Tibial nerve (tissue), 4 donors: Measurements from ENCODE around the gene CASTOR1.

Experiments
- CTCF ChIP-seq, 5 experiments: fragments of 200-600 bp in 3 of 5; fragments of 450-650 bp in 2 of 5; sonication (generic) in 3 of 5; IDR thresholded peaks; one replicate each; pipeline ENCODE4 v1.5.1; 2016 to 2019; ENCODE audit warnings: antibody characterized with exemption in 5 of 5, mild to moderate bottlenecking in 3 of 5, moderate library complexity in 2 of 5
- EP300 ChIP-seq, 2 donors: sonication (generic); formaldehyde crosslinking; IDR thresholded peaks; one replicate each; pipeline ENCODE4 v1.6.1; 2017; ENCODE audit warnings: antibody characterized with exemption in 2 of 2, mild to moderate bottlenecking in 1 of 2
- POLR2A ChIP-seq, 2 donors: fragments of 450-650 bp; IDR thresholded peaks; one replicate each; pipeline ENCODE4 v1.6.1; 2017; ENCODE audit warnings: antibody characterized with exemption in 2 of 2, mild to moderate bottlenecking in 2 of 2, moderate library complexity in 2 of 2

GRCh38 chr22:30246814-30247376 is 42.4 kb downstream of the CASTOR1 start:
- TF ChIP-seq CTCF (IDR thresholded peaks at IDR 0.05) (no peak), POLR2A (IDR thresholded peaks at IDR 0.05) (no peak), EP300 (IDR thresholded peaks at IDR 0.05) (no peak)
